MM.1S (cell line): ENCODE results near the gene ANGPT4.

Experiments used
- EZH2 ChIP-seq: fragments of 300-600 bp; sonication (generic); optimal IDR thresholded peaks from 2 replicates; pipeline ENCODE3; 2017; ENCODE audit warnings: low read depth, mild to moderate bottlenecking, antibody characterized with exemption, low read length, mixed read lengths
- TF ChIP-seq, protein P1 (sequence below): fragments of 300-600 bp; sonication (generic); IDR thresholded peaks from 2 replicates; pipeline ENCODE4 v1.5.1; 2016; ENCODE audit warnings: antibody characterized with exemption, low read length, mixed read lengths

DNA sequence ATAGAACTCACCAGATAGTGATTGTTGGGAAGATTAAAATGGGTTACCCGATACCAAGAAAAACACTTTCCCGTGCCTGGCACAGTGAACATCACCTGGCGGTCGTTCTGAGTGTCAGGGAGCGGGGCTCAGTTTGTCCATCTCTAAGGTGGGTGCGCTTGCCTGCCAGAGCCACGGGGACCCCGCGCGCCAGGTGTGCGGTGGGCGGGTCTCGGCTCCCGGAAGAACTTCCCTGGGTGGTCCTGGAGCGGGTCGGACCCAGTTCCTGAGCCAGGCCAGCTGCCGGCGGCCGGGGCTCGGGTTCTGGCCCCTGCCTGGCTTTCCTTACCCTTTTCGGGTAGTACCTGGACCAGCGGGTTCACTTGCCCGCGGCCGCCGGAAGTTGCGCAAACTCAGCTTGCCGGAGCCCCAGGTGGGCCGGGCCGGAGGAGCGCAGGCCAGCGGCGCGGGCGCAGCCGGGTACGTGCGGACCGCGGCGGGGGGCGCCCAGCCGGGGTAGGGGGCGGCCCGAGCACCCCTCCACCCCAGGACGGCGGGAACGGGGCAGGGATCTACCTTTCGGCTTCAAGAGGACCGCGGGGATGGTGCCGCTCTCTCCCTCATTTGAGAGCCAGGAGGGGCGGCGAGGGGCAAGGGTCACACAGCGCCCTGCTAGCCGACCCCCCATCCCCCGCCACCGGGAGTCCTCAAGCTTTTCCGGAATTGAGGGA lies 75.1 kb downstream of the ANGPT4 start:
- TF ChIP-seq, protein P1, sequence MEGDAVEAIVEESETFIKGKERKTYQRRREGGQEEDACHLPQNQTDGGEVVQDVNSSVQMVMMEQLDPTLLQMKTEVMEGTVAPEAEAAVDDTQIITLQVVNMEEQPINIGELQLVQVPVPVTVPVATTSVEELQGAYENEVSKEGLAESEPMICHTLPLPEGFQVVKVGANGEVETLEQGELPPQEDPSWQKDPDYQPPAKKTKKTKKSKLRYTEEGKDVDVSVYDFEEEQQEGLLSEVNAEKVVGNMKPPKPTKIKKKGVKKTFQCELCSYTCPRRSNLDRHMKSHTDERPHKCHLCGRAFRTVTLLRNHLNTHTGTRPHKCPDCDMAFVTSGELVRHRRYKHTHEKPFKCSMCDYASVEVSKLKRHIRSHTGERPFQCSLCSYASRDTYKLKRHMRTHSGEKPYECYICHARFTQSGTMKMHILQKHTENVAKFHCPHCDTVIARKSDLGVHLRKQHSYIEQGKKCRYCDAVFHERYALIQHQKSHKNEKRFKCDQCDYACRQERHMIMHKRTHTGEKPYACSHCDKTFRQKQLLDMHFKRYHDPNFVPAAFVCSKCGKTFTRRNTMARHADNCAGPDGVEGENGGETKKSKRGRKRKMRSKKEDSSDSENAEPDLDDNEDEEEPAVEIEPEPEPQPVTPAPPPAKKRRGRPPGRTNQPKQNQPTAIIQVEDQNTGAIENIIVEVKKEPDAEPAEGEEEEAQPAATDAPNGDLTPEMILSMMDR: no peak
- TF ChIP-seq EZH2: no peak
